ENCODE data around the gene GAL3ST2. TPM values are rescaled to one million over a fixed set of nuclear protein-coding genes. Genes with fewer than 3 reads are reported as not detected.

Gene GAL3ST2
- total and polyA plus RNA-seq, 3 donors from 2014 or later, result 0.54 to 4.3 (median 2.8) TPM

DNA sequence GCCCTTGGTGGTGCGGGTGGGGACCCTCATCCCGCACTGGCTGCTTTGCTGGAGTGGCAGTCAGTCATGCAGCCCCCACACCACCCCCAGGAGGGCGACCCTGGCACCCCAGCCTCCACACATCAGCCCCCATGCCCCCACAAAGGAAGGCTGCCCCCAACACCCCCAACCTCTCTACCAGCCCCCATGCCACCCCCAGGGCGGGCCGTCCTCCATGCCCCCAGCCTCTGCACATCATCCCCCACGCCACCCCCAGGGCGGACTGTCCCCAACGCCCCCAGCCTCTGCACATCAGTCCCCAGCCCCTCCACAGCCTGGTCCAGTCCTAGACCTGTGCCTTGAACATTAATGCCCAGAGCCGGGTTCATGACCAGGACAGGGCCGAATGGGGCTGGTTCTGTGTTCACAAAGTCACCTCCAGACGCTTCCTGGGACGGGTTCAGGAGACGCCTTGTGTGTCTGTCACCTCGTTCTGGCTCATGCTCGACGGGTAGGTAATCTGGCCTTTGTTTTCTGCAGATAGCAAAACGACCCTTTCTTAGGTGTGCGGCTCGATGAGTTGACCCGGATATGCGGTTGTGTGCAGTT is 23.8 kb upstream of the GAL3ST2 start:
- Histone ChIP-seq H3K4me3 (no peak overlapping the region), H3K27ac (no peak overlapping the region), H3K27me3 (no peaks in the 10 kb centered on the region), H3K36me3 (ENCODE audit: low read depth, missing control alignments) (no peaks in the 10 kb centered on the region), H3K9me3 (no peaks in the 10 kb centered on the region), H3K4me1 (peaks cover 3% of the 10 kb centered on the region)
- TF ChIP-seq, protein P1, sequence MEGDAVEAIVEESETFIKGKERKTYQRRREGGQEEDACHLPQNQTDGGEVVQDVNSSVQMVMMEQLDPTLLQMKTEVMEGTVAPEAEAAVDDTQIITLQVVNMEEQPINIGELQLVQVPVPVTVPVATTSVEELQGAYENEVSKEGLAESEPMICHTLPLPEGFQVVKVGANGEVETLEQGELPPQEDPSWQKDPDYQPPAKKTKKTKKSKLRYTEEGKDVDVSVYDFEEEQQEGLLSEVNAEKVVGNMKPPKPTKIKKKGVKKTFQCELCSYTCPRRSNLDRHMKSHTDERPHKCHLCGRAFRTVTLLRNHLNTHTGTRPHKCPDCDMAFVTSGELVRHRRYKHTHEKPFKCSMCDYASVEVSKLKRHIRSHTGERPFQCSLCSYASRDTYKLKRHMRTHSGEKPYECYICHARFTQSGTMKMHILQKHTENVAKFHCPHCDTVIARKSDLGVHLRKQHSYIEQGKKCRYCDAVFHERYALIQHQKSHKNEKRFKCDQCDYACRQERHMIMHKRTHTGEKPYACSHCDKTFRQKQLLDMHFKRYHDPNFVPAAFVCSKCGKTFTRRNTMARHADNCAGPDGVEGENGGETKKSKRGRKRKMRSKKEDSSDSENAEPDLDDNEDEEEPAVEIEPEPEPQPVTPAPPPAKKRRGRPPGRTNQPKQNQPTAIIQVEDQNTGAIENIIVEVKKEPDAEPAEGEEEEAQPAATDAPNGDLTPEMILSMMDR (IDR thresholded peaks at IDR 0.05), result no peak
- TF ChIP-seq POLR2A (IDR thresholded peaks at IDR 0.05), result no peak
- intact Hi-C loops (cut with DNase I; ENCODE audit: low total_unique reads), result no loop called here
- 91 to 96% methylated on average over 11 to 21 of the region's 21 CpGs for WGBS, 2 donors
- no peak for DNase-seq

DNA sequence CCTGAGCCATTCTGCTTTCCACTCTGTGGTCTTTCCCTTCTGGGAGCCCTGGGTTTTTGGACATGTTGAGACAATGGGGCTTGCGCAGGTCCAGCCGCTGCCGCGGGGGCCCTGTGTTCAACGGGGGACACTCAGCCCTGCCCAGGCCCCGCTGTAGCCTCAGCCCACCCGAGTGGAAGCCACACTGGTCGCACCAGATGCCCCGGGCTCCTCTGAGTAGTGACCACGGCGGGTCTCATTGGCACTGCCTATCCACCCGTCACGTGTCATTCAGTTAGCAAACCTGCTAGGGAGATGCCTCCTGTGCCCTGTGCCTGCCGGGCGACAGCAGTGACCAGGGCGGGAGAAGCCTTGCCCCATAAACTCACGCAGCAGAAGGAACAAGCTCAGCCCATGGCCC is 23.1 kb upstream of the GAL3ST2 start:
- peaks cover 3% of the 10 kb centered on the region for H3K4me1 ChIP-seq
- no peaks in the 10 kb centered on the region for H3K9me3 ChIP-seq
- intact Hi-C loops (cut with DNase I; ENCODE audit: low total_unique reads), result no loop called here
- no peak overlapping the region for H3K4me3 ChIP-seq
- H3K27me3 ChIP-seq, result no peaks in the 10 kb centered on the region
- H3K27ac ChIP-seq, result no peak overlapping the region
- 83 to 98% methylated on average over 1 to 17 of the region's 17 CpGs for WGBS, 2 donors
- no peak for DNase-seq
- H3K36me3 ChIP-seq (ENCODE audit: low read depth, missing control alignments), result no peaks in the 10 kb centered on the region
- TF ChIP-seq POLR2A (IDR thresholded peaks at IDR 0.05), result no peak
- TF ChIP-seq, protein P1 (IDR thresholded peaks at IDR 0.05), result no peak

DNA sequence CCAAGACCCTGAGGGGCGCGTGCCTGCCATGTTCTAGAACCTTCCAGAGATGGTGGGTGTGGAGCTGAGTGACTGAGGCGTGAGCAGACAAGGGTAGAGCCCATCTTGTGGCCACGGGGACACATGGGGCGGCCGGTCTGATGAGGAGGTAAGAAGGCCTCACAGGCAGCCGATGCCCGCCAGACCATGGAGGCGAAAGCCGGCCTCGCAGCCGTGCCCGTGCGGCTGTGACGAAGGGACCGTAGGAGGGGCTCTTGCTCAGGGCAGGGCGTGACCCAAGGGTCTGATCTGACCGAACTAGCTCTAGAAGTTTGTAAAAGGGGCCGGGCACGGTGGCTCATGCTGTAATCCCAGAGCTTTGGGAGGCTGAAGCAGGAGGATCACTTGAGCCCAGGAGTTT is 22.6 kb upstream of the GAL3ST2 start:
- Histone ChIP-seq H3K27ac (no peak overlapping the region), H3K9me3 (no peaks in the 10 kb centered on the region), H3K4me3 (no peak overlapping the region), H3K36me3 (ENCODE audit: low read depth, missing control alignments) (no peaks in the 10 kb centered on the region), H3K4me1 (peaks cover 3% of the 10 kb centered on the region), H3K27me3 (no peaks in the 10 kb centered on the region)
- no peak for DNase-seq
- WGBS, 2 donors, result 95 to 97% methylated on average over 20 of the region's 20 CpGs
- TF ChIP-seq POLR2A (IDR thresholded peaks at IDR 0.05), result no peak
- TF ChIP-seq, protein P1 (IDR thresholded peaks at IDR 0.05), result no peak
- intact Hi-C loops (cut with DNase I; ENCODE audit: low total_unique reads), result no loop called here

DNA sequence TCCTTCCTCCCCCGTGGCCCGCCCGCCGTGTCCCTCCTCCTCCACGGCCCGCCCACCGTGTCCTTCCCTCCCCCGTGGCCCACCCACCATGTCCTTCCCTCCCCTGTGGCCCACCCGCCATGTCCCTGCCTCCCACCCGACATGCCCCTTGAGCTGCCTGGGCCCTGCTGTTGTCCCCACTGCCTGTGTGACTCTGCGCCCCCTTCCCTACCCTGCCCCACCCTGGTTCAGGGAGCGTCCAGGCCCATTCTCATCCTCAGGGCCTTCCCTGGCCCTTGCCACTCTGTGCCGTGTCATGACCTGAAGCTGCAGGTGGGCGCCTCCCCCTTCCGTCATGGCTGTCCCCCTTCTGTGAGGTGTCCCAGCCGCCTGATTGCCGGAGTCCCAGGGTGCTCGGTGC is 21.5 kb upstream of the GAL3ST2 start:
- Histone ChIP-seq H3K27ac (no peak overlapping the region), H3K4me1 (peaks cover 1% of the 10 kb centered on the region), H3K4me3 (no peak overlapping the region), H3K27me3 (no peaks in the 10 kb centered on the region), H3K36me3 (ENCODE audit: low read depth, missing control alignments) (no peaks in the 10 kb centered on the region), H3K9me3 (no peaks in the 10 kb centered on the region)
- intact Hi-C loops (cut with DNase I; ENCODE audit: low total_unique reads), result no loop called here
- WGBS, 2 donors, result 85 to 86% methylated on average over 13 to 18 of the region's 18 CpGs
- DNase-seq, result no peak
- TF ChIP-seq, protein P1 (IDR thresholded peaks at IDR 0.05), result no peak
- TF ChIP-seq POLR2A (IDR thresholded peaks at IDR 0.05), result no peak

DNA sequence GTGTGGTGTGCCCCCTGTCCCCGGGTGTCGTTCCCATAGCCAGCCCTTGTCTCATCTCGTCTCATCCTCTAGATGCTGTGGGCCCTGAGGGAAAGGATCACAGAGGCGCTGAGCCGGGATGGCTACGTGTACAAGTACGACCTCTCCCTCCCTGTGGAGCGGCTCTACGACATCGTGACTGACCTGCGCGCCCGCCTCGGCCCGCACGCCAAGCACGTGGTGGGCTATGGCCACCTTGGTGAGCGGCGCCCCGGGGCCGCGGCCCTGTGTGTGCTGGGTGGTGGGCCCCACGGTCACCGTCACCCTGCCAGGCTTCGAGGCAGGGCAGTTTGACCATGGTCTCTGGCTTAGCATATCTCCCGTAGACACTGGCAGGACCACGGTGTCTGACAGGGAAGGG is 20.8 kb upstream of the GAL3ST2 start:
- H3K4me1 ChIP-seq, result no peaks in the 10 kb centered on the region
- no peak overlapping the region for H3K27ac ChIP-seq
- 93 to 94% methylated on average over 12 to 27 of the region's 27 CpGs for WGBS, 2 donors
- H3K9me3 ChIP-seq, result no peaks in the 10 kb centered on the region
- no peak for DNase-seq
- intact Hi-C loops (cut with DNase I; ENCODE audit: low total_unique reads), result no loop called here
- no peaks in the 10 kb centered on the region for H3K27me3 ChIP-seq
- H3K4me3 ChIP-seq, result no peak overlapping the region
- H3K36me3 ChIP-seq (ENCODE audit: low read depth, missing control alignments), result no peaks in the 10 kb centered on the region
- no peak for TF ChIP-seq POLR2A (IDR thresholded peaks at IDR 0.05)
- TF ChIP-seq, protein P1 (IDR thresholded peaks at IDR 0.05), result no peak
